ENCODE measurements around the gene CDK5.

GRCh38 chr7:151091431-151091830 lies 33.7 kb upstream of the CDK5 start:
- peak in 1 of 4 experiments; percentile 10 for TF ChIP-seq CTCF (IDR thresholded peaks at IDR 0.05)
- no peak for TF ChIP-seq POLR2A (IDR thresholded peaks at IDR 0.05)

Data from prostate gland (tissue), 2 donors.